ENCODE measurements around the gene NFATC1.

- TF ChIP-seq CTCF (IDR thresholded peaks at IDR 0.05; ENCODE audit: low read length) (no peak), EZH2 (IDR thresholded peaks at IDR 0.05; ENCODE audit: borderline replicate concordance, low read length) (no peak)
These were observed 50.2 kb downstream of the NFATC1 start for GRCh38 chr18:79445696-79446561.
